IMR-90 (cell line): ENCODE measurements around the gene NUDT3. TPM values are rescaled to one million over a fixed set of nuclear protein-coding genes. Genes with fewer than 3 reads are reported as not detected.

Experiments
- ATAC-seq: fragments of 200-7000 bp; cut with Tn5 transposase; 2 replicates; pipeline ENCODE4 v1.9.1; 2020; ENCODE audit warnings: low read depth, mild to moderate bottlenecking, moderate library complexity
- BruUV-seq: library from RNA; stranded (reverse); fragments of 400-500 nt; replicated peaks from 2 replicates; lab custom pipeline; 2021; lab: Mats Ljungman, UMichigan
- CTCF ChIA-PET: fragments of 300-600 bp; formaldehyde crosslinking; extraction: SDS; loops from one replicate; lab custom pipeline; 2021; ENCODE audit warnings: antibody characterized with exemption; lab: Yijun Ruan, JAX
- POLR2A ChIA-PET: fragments of 300-600 bp; sonication (Branson Sonifier 250); formaldehyde crosslinking; loops from one replicate; lab custom pipeline; 2022; ENCODE audit warnings: antibody characterized with exemption; ENCODE audit not compliant: unreplicated experiment; lab: Charles Lee
- DNase-seq: peaks from one replicate; pipeline ENCODE4 v3.0.0; 2013
- H2AFZ ChIP-seq: replicated peaks from 2 replicates; pipeline ENCODE3; 2013; ENCODE audit warnings: low read length, mild to moderate bottlenecking; ENCODE audit not compliant: poor library complexity
- H2AK5ac ChIP-seq: 2 replicates; pipeline ENCODE4 v1.6.1; 2013; ENCODE audit warnings: low read depth, low read length, inconsistent platforms
- H2AK9ac ChIP-seq: replicated peaks from 2 replicates; pipeline ENCODE3; 2013; ENCODE audit warnings: mild to moderate bottlenecking, low read depth, low read length, moderate library complexity; ENCODE audit not compliant: poor library complexity
- H2BK120ac ChIP-seq: 2 replicates; pipeline ENCODE4 v1.6.1; 2013; ENCODE audit warnings: low read depth, low read length, inconsistent platforms
- H2BK15ac ChIP-seq: 3 replicates; pipeline ENCODE4 v1.6.1; 2013; ENCODE audit warnings: low read depth, low read length, inconsistent platforms
- H2BK20ac ChIP-seq: 2 replicates; pipeline ENCODE4 v1.6.1; 2013; ENCODE audit warnings: low read depth, mild to moderate bottlenecking, inconsistent platforms, low read length, moderate library complexity
- H2BK5ac ChIP-seq: 2 replicates; pipeline ENCODE4 v1.6.1; 2013; ENCODE audit warnings: mild to moderate bottlenecking, low read depth, low read length, inconsistent platforms; ENCODE audit not compliant: poor library complexity, severe bottlenecking
- H3K14ac ChIP-seq: replicated peaks from 2 replicates; pipeline ENCODE4 v1.6.1; 2013; ENCODE audit warnings: low read depth, low read length, inconsistent platforms
- H3K18ac ChIP-seq: 2 replicates; pipeline ENCODE4 v1.6.1; 2013; ENCODE audit warnings: low read depth, low read length, control low read depth
- H3K23ac ChIP-seq: 2 replicates; pipeline ENCODE4 v1.6.1; 2013; ENCODE audit warnings: low read depth, low read length, inconsistent platforms
- H3K27ac ChIP-seq: 2 replicates; pipeline ENCODE4 v1.5.1; 2013; ENCODE audit warnings: mild to moderate bottlenecking, control low read depth, low read length; ENCODE audit not compliant: insufficient read depth
- H3K27me3 ChIP-seq: 2 replicates; pipeline ENCODE4 v1.6.1; 2013; ENCODE audit warnings: low read length; ENCODE audit not compliant: control insufficient read depth, insufficient read depth
- H3K36me3 ChIP-seq: 2 replicates; pipeline ENCODE4 v1.6.1; 2013; ENCODE audit warnings: low read length, mixed read lengths; ENCODE audit not compliant: control insufficient read depth, insufficient read depth
- H3K4ac ChIP-seq: 2 replicates; pipeline ENCODE4 v1.6.1; 2013; ENCODE audit warnings: low read depth, low read length, inconsistent platforms
- H3K4me1 ChIP-seq: 2 replicates; pipeline ENCODE4 v1.6.1; 2013; ENCODE audit warnings: low read length, mixed read lengths; ENCODE audit not compliant: control insufficient read depth, insufficient read depth
- H3K4me2 ChIP-seq: 2 replicates; pipeline ENCODE4 v1.6.1; 2013; ENCODE audit warnings: low read depth, mild to moderate bottlenecking, control low read depth, low read length, moderate library complexity
- H3K4me3 ChIP-seq: 2 replicates; pipeline ENCODE4 v1.5.1; 2013; ENCODE audit warnings: low read depth, mild to moderate bottlenecking, control low read depth, low read length, moderate library complexity; ENCODE audit not compliant: insufficient read depth
- H3K56ac ChIP-seq: 2 replicates; pipeline ENCODE4 v1.6.1; 2013; ENCODE audit warnings: low read length, inconsistent platforms; ENCODE audit not compliant: insufficient read depth; ENCODE audit errors: extremely low read depth
- H3K79me1 ChIP-seq, 2 experiments: 2 replicates each; pipeline ENCODE4 v1.6.1; 2013; ENCODE audit warnings: low read length in 2 of 2, inconsistent platforms in 1 of 2, low read depth in 1 of 2
- H3K9ac ChIP-seq: 2 replicates; pipeline ENCODE4 v1.6.1; 2013; ENCODE audit warnings: low read depth, low read length, control low read depth
- H3K9me1 ChIP-seq: 2 replicates; pipeline ENCODE4 v1.6.1; 2013; ENCODE audit warnings: low read length, inconsistent platforms; ENCODE audit not compliant: insufficient read depth
- H3K9me3 ChIP-seq: 2 replicates; pipeline ENCODE4 v1.6.1; 2013; ENCODE audit warnings: low read length; ENCODE audit not compliant: control insufficient read depth, insufficient read depth
- H4K20me1 ChIP-seq: 2 replicates; pipeline ENCODE4 v1.6.1; 2013; ENCODE audit warnings: low read length, inconsistent platforms; ENCODE audit not compliant: insufficient read depth
- H4K5ac ChIP-seq: 2 replicates; pipeline ENCODE4 v1.6.1; 2013; ENCODE audit warnings: mild to moderate bottlenecking, low read depth, low read length, control low read depth
- H4K8ac ChIP-seq, 2 experiments: 2 replicates each; pipeline ENCODE4 v1.6.1; 2013; ENCODE audit warnings: low read depth in 2 of 2, low read length in 2 of 2, control low read depth in 1 of 2, inconsistent platforms in 1 of 2
- H4K91ac ChIP-seq: 2 replicates; pipeline ENCODE4 v1.6.1; 2013; ENCODE audit warnings: low read depth, low read length, inconsistent platforms; ENCODE audit not compliant: insufficient read depth
- BHLHE40 ChIP-seq: fragments of 150-350 bp; IDR thresholded peaks from 2 replicates; pipeline ENCODE4 v1.6.1; 2016; ENCODE audit warnings: mild to moderate bottlenecking, low read depth, low read length
- CEBPB ChIP-seq: IDR thresholded peaks from 2 replicates; pipeline ENCODE4 v1.6.1; 2012; ENCODE audit warnings: low read depth, low read length, improper control_type of control experiment
- CHD1 ChIP-seq: IDR thresholded peaks from 2 replicates; pipeline ENCODE4 v1.6.1; 2012; ENCODE audit warnings: low read depth, low read length, improper control_type of control experiment
- ELK1 ChIP-seq: fragments of 150-350 bp; IDR thresholded peaks from 2 replicates; pipeline ENCODE4 v1.6.1; 2016; ENCODE audit warnings: low read depth, mild to moderate bottlenecking, low read length, moderate library complexity, borderline replicate concordance
- FOS ChIP-seq: fragments of 150-350 bp; IDR thresholded peaks from 2 replicates; pipeline ENCODE4 v1.6.1; 2016; ENCODE audit warnings: low read depth, low read length
- MAFK ChIP-seq: IDR thresholded peaks from 2 replicates; pipeline ENCODE4 v1.6.1; 2012; ENCODE audit warnings: low read depth, low read length, improper control_type of control experiment
- MAZ ChIP-seq: IDR thresholded peaks from 2 replicates; pipeline ENCODE4 v1.6.1; 2012; ENCODE audit warnings: low read depth, mild to moderate bottlenecking, low read length, improper control_type of control experiment, moderate library complexity, borderline replicate concordance
- MXI1 ChIP-seq: IDR thresholded peaks from 2 replicates; pipeline ENCODE4 v1.6.1; 2012; ENCODE audit warnings: low read depth, mild to moderate bottlenecking, low read length, moderate library complexity, borderline replicate concordance
- NFE2L2 ChIP-seq: fragments of 150-350 bp; IDR thresholded peaks from 2 replicates; pipeline ENCODE4 v1.6.1; 2016; ENCODE audit warnings: low read depth, mild to moderate bottlenecking, low read length
- POLR2A ChIP-seq: IDR thresholded peaks from 2 replicates; pipeline ENCODE4 v1.6.1; 2012; ENCODE audit warnings: mild to moderate bottlenecking, low read depth, low read length
- RAD21 ChIP-seq: IDR thresholded peaks from 2 replicates; pipeline ENCODE4 v1.6.1; 2012; ENCODE audit warnings: low read length, improper control_type of control experiment
- RCOR1 ChIP-seq: IDR thresholded peaks from 2 replicates; pipeline ENCODE4 v1.6.1; 2012; ENCODE audit warnings: mild to moderate bottlenecking, low read length, improper control_type of control experiment; ENCODE audit not compliant: insufficient replicate concordance
- RFX5 ChIP-seq: IDR thresholded peaks from 2 replicates; pipeline ENCODE4 v1.8.0; 2012; ENCODE audit warnings: low read depth, mild to moderate bottlenecking, low read length, moderate library complexity
- SMC3 ChIP-seq: fragments of 150-350 bp; IDR thresholded peaks from 2 replicates; pipeline ENCODE4 v1.6.1; 2016; ENCODE audit warnings: low read depth, mild to moderate bottlenecking, antibody characterized with exemption, low read length, moderate library complexity
- USF2 ChIP-seq: fragments of 150-350 bp; IDR thresholded peaks from 2 replicates; pipeline ENCODE4 v1.6.1; 2017; ENCODE audit warnings: mild to moderate bottlenecking, antibody characterized with exemption, low read length, low read depth
- WGBS, 2 experiments: methylation state at CpG; one replicate each; pipeline versions ENCODE4 v1.1.5 to v1.1.7; 2013; ENCODE audit warnings: missing lambda C conversion rate in 2 of 2; ENCODE audit not compliant: insufficient read length in 1 of 2; ENCODE audit errors: extremely low coverage in 2 of 2; 5-methylcytosine and 5-hydroxymethylcytosine counted together
- dilution Hi-C: fragments of 300-500 bp; cut with HindIII; formaldehyde crosslinking; loops from one replicate; pipeline ENCODE4 v1.14.3; 2018; ENCODE audit warnings: low sequenced_read_pairs; ENCODE audit not compliant: unreplicated experiment
- in situ Hi-C: fragments of 300-500 bp; cut with MboI; formaldehyde crosslinking; loops from 3 replicates; pipeline ENCODE4 v1.14.3; 2019; ENCODE audit warnings: low sequenced_read_pairs, inconsistent platforms, mixed read lengths
- intact Hi-C: fragments of 100-400 bp; cut with micrococcal nuclease; formaldehyde crosslinking; loops from 2 replicates; pipeline ENCODE4 v1.10.0; 2022
- polyA plus RNA-seq, 3 experiments: library from polyadenylated mRNA; depleted of rRNA; stranded (reverse); fragments of >200 nt; gene quantifications; 2 replicates each; pipeline ENCODE4 v1.2.3, GENCODE V29; 2012; ENCODE audit warnings: low replicate concordance in 1 of 3
- total RNA-seq: library from RNA; depleted of rRNA; stranded (reverse); fragments of >200 nt; gene quantifications from 2 replicates; pipeline ENCODE4 v1.2.3, GENCODE V29; 2012
- TF ChIP-seq, protein P1 (sequence below): conservative IDR thresholded peaks from 2 replicates; pipeline ENCODE4 v1.5.1; 2012; ENCODE audit warnings: mild to moderate bottlenecking, low read depth, low read length, improper control_type of control experiment

Gene NUDT3
- total and polyA plus RNA-seq, 2 of the 4 experiments (the other 2 are of a cell fraction) = 10.1 to 17.2 TPM

GRCh38 chr6:34388421-34388820 is 4.0 kb downstream of the NUDT3 start:
- CTCF ChIA-PET = no interaction called here

More at GRCh38 chr6:34388421-34388820, 4.0 kb downstream of the NUDT3 start:
- no peak overlapping the region for H3K27ac ChIP-seq
- no peaks in the 10 kb centered on the region for H3K36me3 ChIP-seq
- peaks cover 17 to 72% of the 10 kb centered on the region in 2 experiments for H3K79me1 ChIP-seq
- intact Hi-C loops (no loop called here), in situ Hi-C loops (no loop called here), dilution Hi-C loops (no loop called here)
- H3K4me1 ChIP-seq = peaks cover 11% of the 10 kb centered on the region
- H2BK120ac ChIP-seq = no peak overlapping the region
- peaks cover 54% of the 10 kb centered on the region for H4K20me1 ChIP-seq
- no peak overlapping the region for H2AFZ ChIP-seq
- no peak overlapping the region for H2BK5ac ChIP-seq
- H2AK9ac ChIP-seq = no peak overlapping the region
- POLR2A ChIA-PET = no interaction called here
- H2BK15ac ChIP-seq = no peak overlapping the region
- no peak overlapping the region for H3K23ac ChIP-seq
- no peak for DNase-seq
- no peaks in the 10 kb centered on the region for H3K27me3 ChIP-seq
- 100% methylated on average over 1 of the region's 3 CpGs; no CpG with 5 or more reads in 1 of the 2 experiments for WGBS, 2 experiments
- H3K56ac ChIP-seq = no peak overlapping the region
- no peak overlapping the region for H3K4ac ChIP-seq
- H2AK5ac ChIP-seq = no peak overlapping the region
- no peak overlapping the region for H3K4me3 ChIP-seq
- ATAC-seq = no peak
- H3K9me1 ChIP-seq = peaks cover 17% of the 10 kb centered on the region
- H3K9me3 ChIP-seq = no peaks in the 10 kb centered on the region
- H3K18ac ChIP-seq = no peak overlapping the region
- H4K8ac ChIP-seq = no peak overlapping the region
- H3K4me2 ChIP-seq = no peak overlapping the region
- H4K91ac ChIP-seq = no peak overlapping the region
- no peak overlapping the region for H2BK20ac ChIP-seq
- H3K14ac ChIP-seq = no peak overlapping the region
- no peak for TF ChIP-seq FOS
- TF ChIP-seq BHLHE40 = no peak
- TF ChIP-seq RAD21 = no peak
- TF ChIP-seq MAFK = no peak
- no peak for TF ChIP-seq POLR2A
- no peak for TF ChIP-seq NFE2L2
- no peak for TF ChIP-seq CEBPB
- TF ChIP-seq RFX5 = no peak
- TF ChIP-seq CHD1 = no peak
- no peak for TF ChIP-seq RCOR1
- no peak for TF ChIP-seq USF2
- TF ChIP-seq ELK1 = no peak
- no peak for TF ChIP-seq MXI1
- TF ChIP-seq, protein P1, sequence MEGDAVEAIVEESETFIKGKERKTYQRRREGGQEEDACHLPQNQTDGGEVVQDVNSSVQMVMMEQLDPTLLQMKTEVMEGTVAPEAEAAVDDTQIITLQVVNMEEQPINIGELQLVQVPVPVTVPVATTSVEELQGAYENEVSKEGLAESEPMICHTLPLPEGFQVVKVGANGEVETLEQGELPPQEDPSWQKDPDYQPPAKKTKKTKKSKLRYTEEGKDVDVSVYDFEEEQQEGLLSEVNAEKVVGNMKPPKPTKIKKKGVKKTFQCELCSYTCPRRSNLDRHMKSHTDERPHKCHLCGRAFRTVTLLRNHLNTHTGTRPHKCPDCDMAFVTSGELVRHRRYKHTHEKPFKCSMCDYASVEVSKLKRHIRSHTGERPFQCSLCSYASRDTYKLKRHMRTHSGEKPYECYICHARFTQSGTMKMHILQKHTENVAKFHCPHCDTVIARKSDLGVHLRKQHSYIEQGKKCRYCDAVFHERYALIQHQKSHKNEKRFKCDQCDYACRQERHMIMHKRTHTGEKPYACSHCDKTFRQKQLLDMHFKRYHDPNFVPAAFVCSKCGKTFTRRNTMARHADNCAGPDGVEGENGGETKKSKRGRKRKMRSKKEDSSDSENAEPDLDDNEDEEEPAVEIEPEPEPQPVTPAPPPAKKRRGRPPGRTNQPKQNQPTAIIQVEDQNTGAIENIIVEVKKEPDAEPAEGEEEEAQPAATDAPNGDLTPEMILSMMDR = no peak
- no peak for TF ChIP-seq MAZ
- TF ChIP-seq SMC3 = no peak
- no TSS peak for BruUV-seq
- H4K5ac ChIP-seq = no peak overlapping the region
- no peak overlapping the region for H3K9ac ChIP-seq
